Activated CD4-positive, alpha-beta T cell treated with anti-CD3 and anti-CD28 coated beads for 24 hours (primary cell): ENCODE results near the gene APEX1.
"Not testable (repeated sequence)": the region's sequence is repeated elsewhere in the genome, so short reads cannot be mapped to it uniquely, and the experiment has no call there.

Experiments
- DNase-seq, 2 donors: peaks; one replicate each; pipeline ENCODE4 v3.0.0-alpha.2; 2020; ENCODE audit warnings: low read depth in 2 of 2

APEX1 gene

DNA sequence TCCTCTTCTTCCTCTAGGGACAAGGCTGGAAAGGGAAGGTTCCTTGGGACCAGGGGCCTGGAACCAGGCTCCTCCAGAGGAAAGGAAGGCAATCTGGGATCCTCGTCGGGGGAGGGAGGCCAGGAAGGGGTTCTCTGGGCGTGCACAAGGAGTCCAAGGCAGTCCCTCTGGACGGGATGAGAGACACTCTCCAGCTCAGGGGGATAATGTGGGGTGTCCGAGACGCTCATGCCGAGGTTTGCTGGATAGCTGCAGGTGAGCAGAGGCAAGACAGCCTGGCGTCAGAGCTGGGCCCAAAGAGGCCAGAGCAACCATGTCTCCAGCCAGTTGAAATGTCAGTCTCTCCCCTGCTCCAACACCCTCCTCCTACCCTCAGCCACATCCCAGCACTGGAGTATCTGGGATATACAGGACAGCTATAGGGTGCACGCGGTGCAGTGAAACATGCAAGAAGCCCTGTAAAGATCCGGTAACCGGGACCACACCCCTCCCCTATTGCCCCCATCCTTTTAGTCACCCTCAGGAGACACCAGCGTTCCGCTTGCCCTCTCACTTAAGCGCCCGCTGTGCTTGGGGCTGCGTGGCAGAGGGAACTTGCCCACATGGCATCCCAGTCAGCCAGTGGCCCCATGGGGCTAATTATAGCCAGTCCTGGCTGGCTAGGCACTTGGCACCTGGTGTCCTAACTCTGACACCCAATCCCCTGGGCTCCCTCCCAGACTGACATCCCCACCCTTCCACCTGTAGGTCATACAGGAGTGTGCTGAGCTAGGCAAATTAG is 19.3 kb upstream of the APEX1 start, which contains the start of gene KLHL33:
TSS of gene KLHL33 (minus strand) at position 585 of the 781 bp plus-strand sequence. CDS start at position 230, 355 bp downstream.
- no peak for DNase-seq

DNA sequence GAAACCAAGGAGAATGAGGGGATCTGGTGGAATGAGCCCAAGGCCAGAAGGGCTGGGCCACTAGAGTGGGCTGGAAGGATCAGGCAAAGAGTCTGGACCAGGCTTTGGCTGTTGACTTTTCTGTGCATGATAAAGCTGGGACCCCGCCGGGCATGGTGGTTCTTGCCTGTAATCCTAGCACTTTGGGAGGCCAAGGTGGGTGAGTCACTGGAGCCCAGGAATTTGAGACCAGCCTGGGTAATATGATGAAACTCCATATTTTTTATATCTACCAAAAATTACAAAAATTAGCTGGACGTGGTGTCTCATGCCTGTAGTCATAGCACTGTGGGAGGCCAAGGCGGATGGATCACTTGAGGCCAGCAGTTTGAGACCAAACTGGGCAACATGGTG is 18.7 kb upstream of the APEX1 start:
- DNase-seq: no peak

DNA sequence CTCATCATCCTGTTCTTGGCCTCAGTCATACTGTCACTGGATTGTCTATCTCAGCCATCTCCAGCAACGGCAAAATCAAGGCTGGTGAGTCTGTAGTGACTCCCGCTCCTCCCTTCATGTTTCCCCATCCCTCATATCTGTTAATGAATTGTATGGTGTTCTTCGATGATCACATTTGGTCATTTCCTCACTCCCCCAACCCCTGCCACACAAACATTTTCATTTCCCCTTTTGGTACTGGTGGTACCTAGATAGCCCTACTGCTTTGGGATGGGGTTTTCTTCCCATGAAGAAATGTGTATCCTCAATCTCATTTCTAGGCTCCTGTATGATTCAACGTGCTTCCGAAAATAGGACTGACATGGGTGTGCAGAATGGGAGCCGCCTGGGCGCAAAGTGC is 16.4 kb upstream of the APEX1 start:
- no peak for DNase-seq

DNA sequence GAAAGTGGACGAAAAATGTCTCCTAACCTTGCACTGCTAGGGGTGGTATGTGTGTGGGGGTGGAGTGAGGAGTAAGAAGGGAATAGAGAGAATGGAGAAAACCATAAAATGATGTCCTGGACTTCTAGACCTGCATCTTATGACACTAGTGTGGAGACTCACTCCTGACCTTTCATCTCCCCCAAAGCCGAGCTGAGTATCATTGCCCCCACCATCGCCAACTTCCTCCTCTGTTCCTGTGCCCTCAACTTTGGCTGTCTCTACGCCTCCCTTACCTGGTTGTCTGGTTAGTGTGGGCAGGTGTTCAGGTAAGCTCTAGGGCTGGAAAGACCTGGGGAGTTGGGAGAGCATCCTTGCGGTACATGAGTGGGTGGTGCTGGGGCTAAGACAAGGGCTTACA is 14.6 kb upstream of the APEX1 start:
- DNase-seq: no peak

DNA sequence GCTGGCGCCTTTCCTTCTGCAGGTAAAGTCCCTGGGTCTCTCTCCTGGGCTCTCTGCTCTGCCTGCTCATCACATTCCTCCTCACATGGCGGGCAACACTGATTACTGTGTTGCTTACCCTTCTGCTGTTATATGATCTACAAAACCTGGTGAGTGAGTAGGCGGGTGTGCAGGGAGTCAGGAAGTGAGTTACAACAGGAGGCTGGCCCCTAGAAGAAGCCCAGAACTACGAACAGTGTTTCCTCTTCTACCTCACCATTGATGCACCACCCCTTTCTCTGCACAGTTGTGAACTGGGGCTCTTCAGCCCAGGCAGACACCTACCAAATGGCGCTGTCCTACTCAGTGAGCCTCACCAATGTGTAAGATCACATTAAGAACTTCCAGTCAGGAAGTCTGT is 14.1 kb upstream of the APEX1 start:
- DNase-seq: no peak

DNA sequence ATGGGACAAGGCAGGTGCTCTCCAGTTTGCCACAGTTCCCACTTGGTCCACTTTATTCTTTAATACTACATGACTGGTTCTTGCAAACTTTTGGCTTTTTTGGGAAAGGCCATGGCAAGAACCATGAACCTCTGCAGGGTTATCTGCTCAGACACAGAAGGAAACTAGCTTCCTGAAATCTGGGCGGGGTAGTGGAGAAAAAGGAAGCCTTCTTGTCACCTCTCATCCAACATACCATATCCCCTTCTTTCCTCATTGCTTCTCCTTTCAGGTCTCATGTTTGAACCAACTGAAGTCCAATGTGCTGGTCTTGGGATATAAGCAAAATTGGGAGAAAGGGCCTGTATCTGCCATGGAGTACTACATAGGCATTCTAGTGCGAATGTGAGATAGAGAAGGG is 13.6 kb upstream of the APEX1 start:
- DNase-seq: no peak

DNA sequence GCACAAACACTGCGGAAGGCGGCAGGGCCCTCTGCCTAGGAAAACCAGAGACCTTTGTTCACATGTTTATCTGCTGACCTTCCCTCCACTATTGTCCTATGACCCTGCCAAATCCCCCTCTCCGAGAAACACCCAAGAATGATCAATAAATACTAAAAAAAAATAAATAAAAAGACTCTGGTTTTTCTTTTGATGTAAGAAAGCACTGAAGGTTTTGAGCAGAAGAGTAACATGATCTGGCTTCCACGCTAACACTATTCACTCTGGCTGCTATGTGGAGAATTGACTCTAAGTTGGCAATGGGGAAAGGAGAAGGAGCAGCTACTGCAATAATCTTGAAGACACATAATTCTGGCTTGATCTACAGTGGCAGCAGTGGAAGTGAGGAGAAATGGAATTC is 11.4 kb upstream of the APEX1 start:
- DNase-seq: not testable (repeated sequence)

DNA sequence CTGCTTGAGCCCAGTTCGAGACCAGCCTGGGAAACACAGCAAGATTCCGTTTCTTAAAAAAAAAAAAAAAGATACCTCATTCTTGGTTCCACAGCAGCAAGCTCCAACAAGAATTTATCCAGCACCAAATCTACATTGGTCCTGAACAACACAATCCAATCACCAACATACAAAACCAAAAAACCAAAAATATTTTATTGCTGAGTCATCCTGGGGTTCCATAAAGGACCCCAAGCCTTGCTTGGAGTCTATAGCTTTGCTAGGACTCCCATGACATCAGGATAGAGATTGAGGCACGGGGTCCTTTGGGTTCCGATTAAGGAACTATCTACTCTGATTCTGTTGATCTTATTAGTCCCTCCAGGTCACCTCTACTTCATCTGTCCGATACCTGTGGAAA is 8.1 kb upstream of the APEX1 start:
- no peak for DNase-seq

DNA sequence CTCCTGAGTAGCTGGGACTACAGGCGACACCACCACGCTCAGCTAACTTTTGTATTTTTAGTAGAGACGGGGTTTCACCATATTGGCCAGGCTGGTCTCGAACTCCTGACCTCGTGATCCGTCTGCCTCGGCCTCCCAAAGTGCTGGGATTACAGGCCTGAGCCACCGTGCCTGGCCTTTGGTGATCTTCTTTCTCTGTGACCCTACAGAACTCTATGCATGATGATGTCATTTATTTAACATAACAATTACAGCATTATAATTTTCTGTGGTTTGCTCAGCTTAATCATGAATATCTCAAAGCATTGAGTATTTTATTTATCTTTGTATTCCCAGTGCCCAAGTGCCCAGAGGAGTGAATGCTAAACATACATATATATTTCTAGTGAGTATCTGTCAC is 2.2 kb upstream of the APEX1 start:
- not testable (repeated sequence) for DNase-seq

DNA sequence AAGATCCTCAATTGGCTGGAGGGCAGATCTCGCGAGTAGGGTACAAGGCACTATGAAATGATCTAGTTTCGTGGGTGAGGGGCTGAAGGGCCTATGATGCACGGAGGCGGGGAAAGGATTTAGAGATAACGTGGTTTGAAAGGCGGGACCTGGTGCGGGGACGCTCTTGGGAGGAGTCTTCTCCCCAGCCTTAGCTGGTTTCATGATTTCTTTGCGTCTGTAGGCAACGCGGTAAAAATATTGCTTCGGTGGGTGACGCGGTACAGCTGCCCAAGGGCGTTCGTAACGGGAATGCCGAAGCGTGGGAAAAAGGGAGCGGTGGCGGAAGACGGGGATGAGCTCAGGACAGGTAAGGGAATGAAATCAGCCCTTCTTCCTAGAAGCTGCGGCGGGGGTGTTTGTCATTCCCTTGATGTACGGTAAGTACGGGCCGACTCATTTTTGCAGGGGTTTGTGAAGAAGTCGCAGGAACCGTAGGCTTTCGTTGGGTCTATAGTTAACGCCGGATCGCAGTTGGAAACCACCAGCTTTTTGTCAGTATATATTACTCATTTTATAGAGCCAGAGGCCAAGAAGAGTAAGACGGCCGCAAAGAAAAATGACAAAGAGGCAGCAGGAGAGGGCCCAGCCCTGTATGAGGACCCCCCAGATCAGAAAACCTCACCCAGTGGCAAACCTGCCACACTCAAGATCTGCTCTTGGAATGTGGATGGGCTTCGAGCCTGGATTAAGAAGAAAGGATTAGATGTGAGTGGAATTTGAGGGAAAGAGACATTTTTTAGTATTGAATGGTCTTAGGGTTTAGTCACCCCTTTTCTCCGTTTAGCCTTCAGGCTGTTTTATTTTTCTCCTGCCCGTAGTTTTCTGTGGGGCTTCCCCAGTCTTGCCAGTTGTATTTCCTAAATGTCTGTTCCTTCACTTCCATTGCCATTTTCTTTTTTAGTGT is 602 bp downstream of the APEX1 start:
- DNase-seq: no peak

DNA sequence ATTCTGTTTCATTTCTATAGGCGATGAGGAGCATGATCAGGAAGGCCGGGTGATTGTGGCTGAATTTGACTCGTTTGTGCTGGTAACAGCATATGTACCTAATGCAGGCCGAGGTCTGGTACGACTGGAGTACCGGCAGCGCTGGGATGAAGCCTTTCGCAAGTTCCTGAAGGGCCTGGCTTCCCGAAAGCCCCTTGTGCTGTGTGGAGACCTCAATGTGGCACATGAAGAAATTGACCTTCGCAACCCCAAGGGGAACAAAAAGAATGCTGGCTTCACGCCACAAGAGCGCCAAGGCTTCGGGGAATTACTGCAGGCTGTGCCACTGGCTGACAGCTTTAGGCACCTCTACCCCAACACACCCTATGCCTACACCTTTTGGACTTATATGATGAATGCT is 1.9 kb downstream of the APEX1 start:
- DNase-seq: no peak

DNA sequence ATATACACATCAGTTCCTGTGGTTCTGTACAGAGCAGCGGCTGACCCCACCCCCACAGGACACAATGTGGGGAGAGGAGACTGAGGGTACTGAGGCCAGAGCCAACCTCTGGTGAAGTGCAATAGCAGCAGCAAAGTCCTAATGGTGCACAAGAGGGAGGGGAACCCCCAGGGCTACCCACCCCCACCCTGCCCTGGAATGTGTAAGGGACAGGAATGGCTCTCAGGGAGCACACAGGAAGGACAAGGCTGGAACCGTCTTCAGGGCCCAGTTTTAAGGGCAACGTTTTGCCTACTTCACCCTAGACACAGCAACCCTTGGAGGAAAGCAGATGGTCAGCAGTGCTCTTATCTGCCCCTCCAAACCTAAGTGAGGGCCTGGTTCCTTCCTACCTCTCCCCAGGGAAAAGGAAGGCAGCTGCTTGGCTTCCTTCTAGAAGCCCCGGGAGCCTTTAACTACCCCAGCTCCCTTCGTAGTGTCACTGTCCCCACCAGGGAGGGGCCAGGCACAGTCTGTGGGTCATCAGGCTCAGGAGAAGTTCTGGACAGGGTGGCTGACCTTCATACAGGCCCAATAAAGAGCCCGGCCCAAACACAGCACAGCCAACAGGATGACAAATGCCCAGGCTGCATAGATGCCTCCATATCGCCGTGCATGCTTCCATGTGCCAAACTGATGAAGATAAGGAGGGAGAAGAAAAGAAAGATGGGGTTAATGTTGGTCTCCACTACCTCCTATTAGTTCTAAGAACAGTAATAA is 3.2 kb downstream of the APEX1 start:
- DNase-seq: no peak

DNA sequence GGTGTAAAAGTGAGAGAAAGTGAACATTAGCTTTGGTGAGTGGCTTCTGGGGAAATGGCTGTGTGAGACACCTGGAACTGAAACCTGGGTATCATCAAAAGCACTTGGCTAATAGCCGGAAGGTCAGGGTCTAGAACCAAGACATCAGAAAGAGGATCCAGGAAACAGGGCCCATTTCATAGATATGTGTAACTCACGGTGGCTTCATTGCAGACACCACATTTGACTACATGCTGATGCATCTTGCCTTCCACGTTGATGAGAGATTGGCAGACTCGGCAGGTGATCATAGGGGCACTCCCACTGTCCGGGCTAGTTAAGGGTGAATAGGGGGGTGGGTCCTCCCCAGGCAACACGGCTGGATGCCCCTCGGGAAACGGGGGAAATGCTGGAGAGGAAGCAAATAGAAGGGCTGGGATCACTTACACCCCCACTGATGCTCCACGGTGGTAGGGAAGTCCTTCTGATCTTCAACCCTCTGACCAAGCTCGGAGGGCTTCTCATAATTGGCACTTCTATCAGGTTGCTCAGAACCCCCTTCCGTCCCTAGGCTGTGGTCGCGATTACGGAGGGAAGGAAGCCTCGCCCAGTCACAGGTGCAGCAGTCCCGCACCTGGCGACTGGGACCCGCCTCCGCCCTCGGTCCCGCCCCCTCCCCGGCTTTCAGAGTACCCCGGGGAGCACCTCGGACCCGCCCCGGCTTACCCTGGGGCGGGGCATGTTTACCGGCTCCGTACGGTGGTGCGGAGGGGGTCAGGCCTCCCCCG is 5.6 kb downstream of the APEX1 start:
- DNase-seq: peak; percentile 16 to 25

DNA sequence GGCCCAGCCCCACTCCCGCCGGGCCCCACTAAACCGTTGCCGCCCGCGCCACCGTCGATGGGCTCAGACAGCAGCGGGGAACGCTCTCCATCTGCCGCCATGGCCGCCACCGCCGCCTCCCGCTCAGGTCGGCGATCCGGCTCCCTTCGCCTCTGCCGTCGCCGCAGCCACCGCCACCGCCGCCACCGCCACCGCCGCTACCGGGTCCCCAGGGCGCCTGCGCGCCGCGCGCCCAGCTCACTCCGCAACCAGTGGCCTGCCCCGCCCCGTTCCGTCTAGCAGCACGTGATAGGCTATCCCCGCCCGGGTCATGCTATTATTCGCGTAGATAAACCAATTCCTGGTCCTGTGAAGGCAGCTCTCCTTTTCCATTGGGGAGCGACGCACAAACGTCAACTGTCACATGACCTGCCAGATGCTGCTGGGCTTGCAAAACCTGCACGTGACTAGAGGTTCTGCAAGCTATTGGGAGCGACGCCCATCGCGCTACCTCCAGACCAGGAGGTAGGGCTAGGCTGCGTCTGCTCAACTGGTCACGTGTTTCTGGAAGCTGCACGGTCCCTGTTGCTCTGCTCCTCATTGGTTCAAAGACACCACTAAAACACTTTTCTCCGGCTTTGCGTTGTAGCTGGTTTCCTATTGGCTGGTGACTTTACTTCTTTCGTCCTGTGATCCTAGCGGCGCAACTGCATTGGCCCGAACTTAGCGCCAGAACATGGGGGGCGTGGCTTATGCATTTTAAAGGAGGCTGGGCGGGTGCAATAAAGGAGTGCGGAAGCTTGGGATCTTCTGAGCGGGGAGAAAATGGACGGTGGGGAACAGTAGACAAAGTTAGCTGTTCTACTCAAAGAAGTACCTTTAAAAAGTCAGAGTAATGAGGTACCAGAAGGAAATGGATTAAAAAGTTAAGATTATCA is 6.5 kb downstream of the APEX1 start, which contains the start of gene PIP4P1:
TSS of gene PIP4P1 (minus strand) at position 210 of the 917 bp plus-strand sequence. CDS start at position 101, 109 bp downstream.
- DNase-seq: peak; percentile 95 to 97

DNA sequence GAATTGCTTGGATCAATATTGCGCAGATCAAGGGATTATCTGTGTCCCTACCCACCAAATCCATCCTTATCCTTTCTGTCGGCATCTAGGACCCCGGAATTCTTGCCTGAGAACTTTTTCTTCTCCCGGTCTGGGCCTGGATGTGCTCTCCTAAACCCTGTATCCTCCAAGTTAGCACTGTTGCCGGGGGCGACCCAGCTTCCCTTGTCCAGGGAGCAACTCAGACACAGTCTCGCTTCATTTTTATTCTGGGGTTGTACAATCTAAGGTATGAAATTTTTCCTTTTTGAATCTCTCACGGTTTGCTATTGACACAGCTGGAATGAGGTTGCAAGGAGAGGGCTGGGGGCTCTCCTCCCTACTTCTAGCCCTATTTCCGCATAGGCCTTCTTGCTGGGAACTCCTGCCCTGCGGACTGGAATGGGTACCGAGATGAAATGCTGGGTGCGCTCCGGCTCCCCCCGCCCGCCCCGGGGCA is 13.8 kb downstream of the APEX1 start:
- no peak for DNase-seq

DNA sequence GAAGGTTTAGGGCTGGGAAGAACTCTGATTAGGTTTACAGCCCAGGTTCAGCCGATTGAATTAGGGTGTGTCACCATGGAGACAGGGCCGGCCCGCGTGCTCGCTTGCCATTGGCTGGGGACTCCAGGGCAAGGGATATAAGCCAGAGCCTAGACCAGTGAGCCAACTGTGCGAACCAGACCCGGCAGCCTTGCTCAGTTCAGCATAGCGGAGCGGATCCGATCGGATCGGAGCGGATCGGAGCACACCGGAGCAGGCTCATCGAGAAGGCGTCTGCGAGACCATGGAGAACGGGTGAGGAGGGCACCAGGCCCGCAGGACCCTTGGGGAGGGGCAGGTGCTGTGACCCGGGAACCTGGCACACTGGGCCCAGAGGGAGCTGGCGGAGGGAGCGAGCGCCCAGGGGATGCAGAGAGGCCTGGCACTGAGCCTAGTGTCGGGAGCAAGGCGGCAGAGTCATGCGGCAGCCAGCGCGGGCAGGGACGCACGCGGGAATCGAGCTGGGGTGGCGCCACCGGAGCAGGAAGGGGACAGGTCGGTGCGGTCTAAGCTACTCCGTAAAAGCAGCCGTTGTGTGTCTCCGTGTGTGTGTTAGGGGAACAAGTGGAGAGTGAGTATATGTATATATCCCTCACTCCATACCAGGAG is 14.3 kb downstream of the APEX1 start, which contains the start of gene PNP:
TSS of gene PNP (plus strand) at position 165 of the 648 bp plus-strand sequence. CDS start at position 284, 119 bp downstream.
- DNase-seq: peak; percentile 80 to 83

DNA sequence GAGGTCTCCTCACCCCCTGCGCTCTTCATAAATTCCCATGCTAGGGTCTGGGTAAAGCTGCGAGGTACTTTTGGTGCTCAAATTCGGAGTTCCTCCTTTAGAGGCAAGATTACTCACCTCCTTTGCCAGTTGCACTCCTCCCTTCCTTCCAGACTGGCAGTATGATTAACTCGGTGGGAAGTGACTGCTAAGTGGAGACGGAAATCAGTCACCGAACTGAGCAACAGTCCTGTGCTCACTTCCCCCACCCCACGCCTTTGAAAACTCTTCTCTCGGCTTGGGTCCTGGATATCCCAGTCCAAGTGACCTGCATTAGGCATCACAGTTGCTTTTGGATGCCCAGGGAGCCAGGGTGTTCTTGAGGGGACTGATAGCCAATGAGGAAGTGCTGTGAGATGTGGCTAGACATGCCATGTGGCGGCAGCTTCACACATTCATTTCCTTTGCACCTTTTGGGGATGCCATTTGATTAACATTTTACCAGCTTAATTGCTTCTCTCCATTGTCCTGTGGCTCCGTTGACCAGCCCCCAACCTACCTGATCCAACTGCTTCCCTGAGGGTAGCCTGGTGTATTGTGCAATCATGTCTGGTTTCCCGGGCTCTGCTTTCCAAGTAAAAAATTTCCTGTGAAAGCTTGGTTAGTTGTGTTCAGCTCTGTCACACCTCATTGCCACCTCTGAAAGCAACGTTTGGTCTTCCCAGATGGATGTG is 15.0 kb downstream of the APEX1 start:
- DNase-seq: peak; percentile 37 to 43

DNA sequence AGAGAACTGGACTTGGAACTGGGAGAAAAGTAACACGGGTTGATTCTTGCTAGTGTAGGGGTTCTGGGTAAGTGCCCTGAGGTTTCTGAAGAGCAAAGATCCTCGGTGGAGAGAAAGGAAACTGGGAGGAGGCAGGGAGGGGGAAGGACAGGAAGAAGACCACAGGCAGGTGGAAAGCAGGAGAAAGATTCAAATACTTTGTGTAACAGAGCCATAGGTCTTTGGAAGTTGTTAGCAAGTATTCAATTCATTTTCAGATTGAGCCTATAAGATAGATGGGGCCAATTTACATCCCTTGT is 15.5 kb downstream of the APEX1 start:
- DNase-seq: no peak
